ENCODE measurements around the gene DEDD2. TPM values are rescaled to one million over a fixed set of nuclear protein-coding genes. Genes with fewer than 3 reads are reported as not detected.
A peak's percentile ranks its signal among the peaks of the same experiment; 100 is the strongest.

The DEDD2 gene
- total and polyA plus RNA-seq, 2 donors (not counting 3 experiments of a cell fraction or from before 2014, with no cell fraction given): 19.5 to 34.8 TPM

- H3K27ac ChIP-seq (ENCODE audit: insufficient read depth, low read depth, low read length): peak overlapping the region; percentile 3
- TF ChIP-seq MAX (IDR thresholded peaks at IDR 0.05; ENCODE audit: insufficient read depth, insufficient read length) (no peak), MYC (IDR thresholded peaks at IDR 0.05; ENCODE audit: low read depth, low read length) (no peak), EZH2 (IDR thresholded peaks at IDR 0.05; ENCODE audit: borderline replicate concordance, low read depth, low read length, severe bottlenecking) (no peak)
- ChIA-PET POLR2A (no interaction called here), CTCF (interaction anchor here (11.8 kb wide), 1 partner anchor 38 kb away, joined by 365 read pairs; no protein-coding TSS in a partner anchor)
- H3K4me3 ChIP-seq (replicated peaks in 1 of 3; ENCODE audit: insufficient read depth in 1 of 3, low read depth in 1 of 3, low read length in 3 of 3): peak overlapping the region; percentile 57 to 95 (median 92)
- DNase-seq (ENCODE audit: low read depth, low spot score): no peak
- peaks cover 32% of the 10 kb centered on the region for H3K79me2 ChIP-seq (ENCODE audit: control insufficient read depth, insufficient read depth, low read length)
- no peaks in the 10 kb centered on the region for H3K9me3 ChIP-seq (replicated peaks; ENCODE audit: control insufficient read depth, insufficient read depth, low read length)
- no peak overlapping the region for H2AFZ ChIP-seq (ENCODE audit: low read depth, low read length)
- no peaks in the 10 kb centered on the region for H3K27me3 ChIP-seq (ENCODE audit: control insufficient read depth in 2 of 2, insufficient read depth in 2 of 2, low read length in 2 of 2)
- no peak for FAIRE-seq
- intact Hi-C loops (cut with micrococcal nuclease) (no loop called here), dilution Hi-C loops (cut with MboI; ENCODE audit: extremely low pct_ligation_motif_present, low sequenced_read_pairs) (no loop called here)
- H4K20me1 ChIP-seq (replicated peaks; ENCODE audit: control insufficient read depth, extremely low read depth, insufficient read depth, low read length): no peaks in the 10 kb centered on the region
- peaks cover 26% of the 10 kb centered on the region for H3K4me1 ChIP-seq (ENCODE audit: control insufficient read depth, extremely low read depth, insufficient read depth, low read length)
- peaks cover 0 to 10% of the 10 kb centered on the region in 2 experiments for H3K36me3 ChIP-seq (ENCODE audit: control insufficient read depth in 2 of 2, extremely low read depth in 1 of 2, insufficient read depth in 2 of 2, low read length in 2 of 2)
- H3K9ac ChIP-seq (replicated peaks; ENCODE audit: extremely low read depth, insufficient read depth, low read length): peak overlapping the region; percentile 85
- no TSS peak for BruUV-seq (replicated peaks)
- H3K4me2 ChIP-seq (ENCODE audit: insufficient read depth, low read length): peak overlapping the region; percentile 82
- H3K9me1 ChIP-seq (replicated peaks; ENCODE audit: control insufficient read depth, extremely low read depth, insufficient read depth, low read length): no peaks in the 10 kb centered on the region
Observed at GRCh38 chr19:42241279-42241678, 23.8 kb upstream of the DEDD2 start.

GRCh38 chr19:42239544-42240220, 22.2 kb upstream of the DEDD2 start:
- CTCF ChIA-PET: interaction anchor here (1.2 kb wide), 1 partner anchor 131 kb away, joined by 3 read pairs; no protein-coding TSS in a partner anchor

More at GRCh38 chr19:42239544-42240220, 22.2 kb upstream of the DEDD2 start:
- H3K4me3 ChIP-seq (replicated peaks in 1 of 3; ENCODE audit: insufficient read depth in 1 of 3, low read depth in 1 of 3, low read length in 3 of 3): no peak overlapping the region
- no peaks in the 10 kb centered on the region for H3K9me3 ChIP-seq (replicated peaks; ENCODE audit: control insufficient read depth, insufficient read depth, low read length)
- H3K79me2 ChIP-seq (ENCODE audit: control insufficient read depth, insufficient read depth, low read length): peaks cover 32% of the 10 kb centered on the region
- H3K9ac ChIP-seq (replicated peaks; ENCODE audit: extremely low read depth, insufficient read depth, low read length): no peak overlapping the region
- DNase-seq (ENCODE audit: low read depth, low spot score) (no peak), FAIRE-seq (no peak)
- H3K27ac ChIP-seq (ENCODE audit: insufficient read depth, low read depth, low read length): no peak overlapping the region
- POLR2A ChIA-PET: no interaction called here
- no peaks in the 10 kb centered on the region for H4K20me1 ChIP-seq (replicated peaks; ENCODE audit: control insufficient read depth, extremely low read depth, insufficient read depth, low read length)
- no peak for TF ChIP-seq GATA2 (IDR thresholded peaks at IDR 0.05; ENCODE audit: insufficient read depth, insufficient read length, low read depth, low read length)
- TF ChIP-seq JUN (IDR thresholded peaks at IDR 0.05; ENCODE audit: borderline replicate concordance, insufficient read depth, insufficient read length, low read depth): no peak
- no peak for TF ChIP-seq EZH2 (IDR thresholded peaks at IDR 0.05; ENCODE audit: borderline replicate concordance, low read depth, low read length, severe bottlenecking)
- TF ChIP-seq CTCF (IDR thresholded peaks at IDR 0.05; ENCODE audit: extremely low read depth in 1 of 2, insufficient read depth in 1 of 2, low read depth in 1 of 2, low read length in 2 of 2): no peak
- no peak for TF ChIP-seq POLR2AphosphoS5 (IDR thresholded peaks at IDR 0.05; ENCODE audit: insufficient read depth, low read depth, low read length)
- no peak for TF ChIP-seq FOS (IDR thresholded peaks at IDR 0.05; ENCODE audit: borderline replicate concordance, insufficient read depth, low read length)
- TF ChIP-seq POLR2A (IDR thresholded peaks at IDR 0.05; ENCODE audit: low read depth, low read length): no peak
- no peak for TF ChIP-seq MAX (IDR thresholded peaks at IDR 0.05; ENCODE audit: insufficient read depth, insufficient read length)
- no peak for TF ChIP-seq MYC (IDR thresholded peaks at IDR 0.05; ENCODE audit: low read depth, low read length)
- H3K4me1 ChIP-seq (ENCODE audit: control insufficient read depth, extremely low read depth, insufficient read depth, low read length): peaks cover 21% of the 10 kb centered on the region
- no peaks in the 10 kb centered on the region for H3K27me3 ChIP-seq (ENCODE audit: control insufficient read depth in 2 of 2, insufficient read depth in 2 of 2, low read length in 2 of 2)
- BruUV-seq (replicated peaks): no TSS peak
- H2AFZ ChIP-seq (ENCODE audit: low read depth, low read length): no peak overlapping the region
- no peak overlapping the region for H3K4me2 ChIP-seq (ENCODE audit: insufficient read depth, low read length)
- no peaks in the 10 kb centered on the region for H3K9me1 ChIP-seq (replicated peaks; ENCODE audit: control insufficient read depth, extremely low read depth, insufficient read depth, low read length)
- peaks cover 0 to 24% of the 10 kb centered on the region in 2 experiments for H3K36me3 ChIP-seq (ENCODE audit: control insufficient read depth in 2 of 2, extremely low read depth in 1 of 2, insufficient read depth in 2 of 2, low read length in 2 of 2)
- intact Hi-C loops (cut with micrococcal nuclease): no loop called here
- dilution Hi-C loops (cut with MboI; ENCODE audit: extremely low pct_ligation_motif_present, low sequenced_read_pairs): no loop called here

All from endothelial cell of umbilical vein (primary cell).